ENCODE data around the gene PNPLA7.
"Not testable (repeated sequence)": the region's sequence is repeated elsewhere in the genome, so short reads cannot be mapped to it uniquely, and the experiment has no call there.

Gene PNPLA7

DNA sequence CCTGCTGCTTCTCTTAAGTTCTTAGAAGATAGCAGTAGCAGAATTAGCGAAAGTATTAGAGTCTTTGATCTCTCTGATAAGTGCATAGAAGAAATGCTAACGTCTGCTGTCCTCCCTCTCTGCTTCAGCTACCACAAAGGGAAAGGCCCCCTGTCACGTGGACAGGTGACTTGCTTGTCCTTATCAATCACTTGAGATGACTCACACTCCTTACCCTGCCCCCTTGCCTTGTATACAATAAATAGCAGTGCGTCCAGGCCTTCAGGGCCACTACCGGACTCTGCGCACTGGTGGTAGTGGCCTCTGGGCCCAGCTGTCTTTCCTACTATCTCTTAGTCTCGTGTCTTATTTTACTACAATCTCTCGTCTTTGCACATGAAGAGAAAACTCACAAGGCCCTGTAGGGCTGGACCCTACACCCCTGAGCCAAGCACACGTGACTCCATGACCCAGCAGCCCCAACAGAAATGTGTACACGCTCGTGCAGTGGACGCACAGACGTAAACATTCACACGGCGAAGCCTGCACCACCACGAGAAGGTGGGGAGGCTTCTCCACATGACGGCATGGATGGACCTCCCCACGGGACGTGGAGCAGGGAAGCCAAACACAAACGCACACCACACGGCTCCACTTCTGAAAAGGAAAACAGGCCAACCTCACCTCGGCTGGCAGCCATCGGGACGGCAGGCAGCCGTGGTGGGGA, 38.3 kb downstream of the PNPLA7 start:
- Histone ChIP-seq H3K9ac (ENCODE audit: low read depth, low read length) (no peak overlapping the region), H4K20me1 (ENCODE audit: insufficient read depth, low read length) (no peaks in the 10 kb centered on the region), H3K27me3 (ENCODE audit: insufficient read depth, low read length, poor library complexity) (no peaks in the 10 kb centered on the region), H3K4me1 (ENCODE audit: insufficient read depth, low read length) (no peaks in the 10 kb centered on the region), H3K36me3 (ENCODE audit: insufficient read depth, low read length) (no peaks in the 10 kb centered on the region), H3K4me2 (ENCODE audit: insufficient read depth, low read length) (no peak overlapping the region), H2AFZ (ENCODE audit: low read depth, low read length) (no peak overlapping the region), H3K27ac (ENCODE audit: low read length) (no peak overlapping the region), H3K9me3 (ENCODE audit: insufficient read depth, low read length, severe bottlenecking) (no peaks in the 10 kb centered on the region), H3K79me2 (ENCODE audit: insufficient read depth, low read length) (no peaks in the 10 kb centered on the region), H3K4me3 (ENCODE audit: low read depth in 1 of 2, low read length in 2 of 2) (no peak overlapping the region)
- ATAC-seq (ENCODE audit: insufficient read depth, low read depth) (no peak), DNase-seq (no peak)
- TF ChIP-seq, protein P1, sequence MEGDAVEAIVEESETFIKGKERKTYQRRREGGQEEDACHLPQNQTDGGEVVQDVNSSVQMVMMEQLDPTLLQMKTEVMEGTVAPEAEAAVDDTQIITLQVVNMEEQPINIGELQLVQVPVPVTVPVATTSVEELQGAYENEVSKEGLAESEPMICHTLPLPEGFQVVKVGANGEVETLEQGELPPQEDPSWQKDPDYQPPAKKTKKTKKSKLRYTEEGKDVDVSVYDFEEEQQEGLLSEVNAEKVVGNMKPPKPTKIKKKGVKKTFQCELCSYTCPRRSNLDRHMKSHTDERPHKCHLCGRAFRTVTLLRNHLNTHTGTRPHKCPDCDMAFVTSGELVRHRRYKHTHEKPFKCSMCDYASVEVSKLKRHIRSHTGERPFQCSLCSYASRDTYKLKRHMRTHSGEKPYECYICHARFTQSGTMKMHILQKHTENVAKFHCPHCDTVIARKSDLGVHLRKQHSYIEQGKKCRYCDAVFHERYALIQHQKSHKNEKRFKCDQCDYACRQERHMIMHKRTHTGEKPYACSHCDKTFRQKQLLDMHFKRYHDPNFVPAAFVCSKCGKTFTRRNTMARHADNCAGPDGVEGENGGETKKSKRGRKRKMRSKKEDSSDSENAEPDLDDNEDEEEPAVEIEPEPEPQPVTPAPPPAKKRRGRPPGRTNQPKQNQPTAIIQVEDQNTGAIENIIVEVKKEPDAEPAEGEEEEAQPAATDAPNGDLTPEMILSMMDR (IDR thresholded peaks at IDR 0.05; ENCODE audit: borderline replicate concordance, extremely low read depth, low read length, poor library complexity, severe bottlenecking), result no peak
- no peak for TF ChIP-seq EZH2 (IDR thresholded peaks at IDR 0.05; ENCODE audit: borderline replicate concordance, low read depth, low read length, severe bottlenecking)

DNA sequence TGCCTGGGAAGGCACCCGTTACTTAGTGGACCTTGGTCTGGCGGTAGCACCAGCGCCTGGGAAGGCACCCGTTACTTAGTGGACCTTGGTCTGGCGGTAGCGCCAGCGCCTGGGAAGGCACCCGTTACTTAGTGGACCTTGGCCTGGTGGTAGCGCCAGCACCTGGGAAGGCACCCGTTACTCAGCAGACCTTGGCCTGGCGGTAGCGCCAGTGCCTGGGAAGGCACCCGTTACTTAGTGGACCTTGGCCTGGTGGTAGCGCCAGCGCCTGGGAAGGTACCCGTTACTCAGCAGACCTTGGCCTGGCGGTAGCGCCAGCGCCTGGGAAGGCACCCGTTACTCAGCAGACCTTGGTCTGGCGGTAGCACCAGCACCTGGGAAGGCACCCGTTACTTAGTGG, 39.1 kb downstream of the PNPLA7 start:
- DNase-seq; H3K4me3 ChIP-seq (ENCODE audit: low read depth in 1 of 2, low read length in 2 of 2); ATAC-seq (ENCODE audit: insufficient read depth, low read depth); H3K4me1 ChIP-seq (ENCODE audit: insufficient read depth, low read length); H3K9me3 ChIP-seq (ENCODE audit: insufficient read depth, low read length, severe bottlenecking); H4K20me1 ChIP-seq (ENCODE audit: insufficient read depth, low read length); H3K27me3 ChIP-seq (ENCODE audit: insufficient read depth, low read length, poor library complexity); H3K79me2 ChIP-seq (ENCODE audit: insufficient read depth, low read length); H3K27ac ChIP-seq (ENCODE audit: low read length); H3K9ac ChIP-seq (ENCODE audit: low read depth, low read length); H3K4me2 ChIP-seq (ENCODE audit: insufficient read depth, low read length); H2AFZ ChIP-seq (ENCODE audit: low read depth, low read length); H3K36me3 ChIP-seq (ENCODE audit: insufficient read depth, low read length): not testable (repeated sequence)

DNA sequence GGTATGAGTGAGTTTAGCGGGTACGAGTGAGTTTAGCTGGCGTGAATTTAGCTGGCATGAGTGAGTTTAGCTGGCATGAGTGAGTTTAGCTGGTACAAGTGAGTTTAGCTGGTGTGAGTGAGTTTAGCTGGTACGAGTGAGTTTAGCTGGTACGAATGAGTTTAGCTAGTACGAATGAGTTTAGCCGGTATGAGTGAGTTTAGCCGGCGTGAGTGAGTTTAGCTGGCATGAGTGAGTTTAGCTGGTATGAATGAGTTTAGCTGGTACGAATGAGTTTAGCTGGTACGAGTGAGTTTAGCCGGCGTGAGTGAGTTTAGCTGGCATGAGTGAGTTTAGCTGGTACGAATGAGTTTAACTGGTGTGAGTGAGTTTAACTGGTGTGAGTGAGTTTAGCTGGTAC, 41.0 kb downstream of the PNPLA7 start:
- Histone ChIP-seq H3K4me3 (ENCODE audit: low read depth in 1 of 2, low read length in 2 of 2) (no peak overlapping the region), H3K9me3 (ENCODE audit: insufficient read depth, low read length, severe bottlenecking) (no peaks in the 10 kb centered on the region), H3K4me1 (ENCODE audit: insufficient read depth, low read length) (no peaks in the 10 kb centered on the region), H3K79me2 (ENCODE audit: insufficient read depth, low read length) (no peaks in the 10 kb centered on the region), H3K9ac (ENCODE audit: low read depth, low read length) (no peak overlapping the region), H3K36me3 (ENCODE audit: insufficient read depth, low read length) (no peaks in the 10 kb centered on the region), H3K27me3 (ENCODE audit: insufficient read depth, low read length, poor library complexity) (no peaks in the 10 kb centered on the region), H4K20me1 (ENCODE audit: insufficient read depth, low read length) (no peaks in the 10 kb centered on the region; the same call in 1 of the 2 replicates), H2AFZ (ENCODE audit: low read depth, low read length) (no peak overlapping the region), H3K27ac (ENCODE audit: low read length) (no peak overlapping the region), H3K4me2 (ENCODE audit: insufficient read depth, low read length) (no peak overlapping the region)
- ATAC-seq (ENCODE audit: insufficient read depth, low read depth) (no peak), DNase-seq (no peak)
- TF ChIP-seq EZH2 (IDR thresholded peaks at IDR 0.05; ENCODE audit: borderline replicate concordance, low read depth, low read length, severe bottlenecking), result no peak
- TF ChIP-seq, protein P1 (IDR thresholded peaks at IDR 0.05; ENCODE audit: borderline replicate concordance, extremely low read depth, low read length, poor library complexity, severe bottlenecking), result no peak

DNA sequence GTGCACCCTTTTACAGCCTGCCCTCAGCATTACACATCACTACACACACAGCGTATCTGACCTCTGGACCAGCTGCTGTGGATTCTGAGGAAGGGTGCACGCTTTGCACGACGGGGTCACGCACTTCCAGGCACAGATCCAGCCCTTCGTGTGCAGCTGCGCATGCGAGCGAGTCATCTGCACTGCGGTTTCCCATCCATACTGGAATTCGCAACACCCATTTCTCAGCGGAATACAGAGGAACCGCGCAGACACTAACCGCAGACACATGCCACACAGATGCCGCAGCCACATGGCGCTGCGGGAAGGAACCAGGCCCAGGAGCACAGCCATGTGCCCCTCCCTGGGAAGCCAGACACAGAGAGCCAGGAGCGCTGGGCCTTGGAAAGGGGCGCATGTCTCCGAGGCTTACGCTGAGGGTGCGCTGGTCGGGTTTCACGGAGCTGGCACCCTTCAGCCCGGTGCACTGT, 43.5 kb downstream of the PNPLA7 start:
- TF ChIP-seq, protein P1 (IDR thresholded peaks at IDR 0.05; ENCODE audit: borderline replicate concordance, extremely low read depth, low read length, poor library complexity, severe bottlenecking), result no peak
- TF ChIP-seq EZH2 (IDR thresholded peaks at IDR 0.05; ENCODE audit: borderline replicate concordance, low read depth, low read length, severe bottlenecking), result no peak
- H3K36me3 ChIP-seq (ENCODE audit: insufficient read depth, low read length), result no peaks in the 10 kb centered on the region
- no peak for ATAC-seq (ENCODE audit: insufficient read depth, low read depth)
- no peaks in the 10 kb centered on the region for H3K27me3 ChIP-seq (ENCODE audit: insufficient read depth, low read length, poor library complexity)
- H2AFZ ChIP-seq (ENCODE audit: low read depth, low read length), result no peak overlapping the region
- no peaks in the 10 kb centered on the region; the same call in 1 of the 2 replicates for H4K20me1 ChIP-seq (ENCODE audit: insufficient read depth, low read length)
- no peaks in the 10 kb centered on the region for H3K4me1 ChIP-seq (ENCODE audit: insufficient read depth, low read length)
- no peak overlapping the region for H3K27ac ChIP-seq (ENCODE audit: low read length)
- H3K4me3 ChIP-seq (ENCODE audit: low read depth in 1 of 2, low read length in 2 of 2), result no peak overlapping the region
- no peak for DNase-seq
- no peaks in the 10 kb centered on the region for H3K9me3 ChIP-seq (ENCODE audit: insufficient read depth, low read length, severe bottlenecking)
- H3K9ac ChIP-seq (ENCODE audit: low read depth, low read length), result no peak overlapping the region
- H3K4me2 ChIP-seq (ENCODE audit: insufficient read depth, low read length), result no peak overlapping the region
- H3K79me2 ChIP-seq (ENCODE audit: insufficient read depth, low read length), result no peaks in the 10 kb centered on the region
